HepG2 (cell line): ENCODE data around the gene DSC2. TPM values are rescaled to one million over a fixed set of nuclear protein-coding genes. Genes with fewer than 3 reads are reported as not detected.
A peak's percentile ranks its signal among the peaks of the same experiment; 100 is the strongest.

Experiments used
- ERF ChIP-seq: IDR thresholded peaks from 2 replicates; pipeline ENCODE4 v1.6.1; 2018; ENCODE audit warnings: missing biosample characterization, missing genetic modification reagents
- FOSL1 ChIP-seq: sonication (generic); formaldehyde crosslinking; IDR thresholded peaks from 2 replicates; pipeline ENCODE4 v1.9.0; 2021; ENCODE audit warnings: missing genetic modification reagents, borderline replicate concordance
- GABPB1 ChIP-seq: IDR thresholded peaks from 2 replicates; pipeline ENCODE4 v1.6.1; 2016; ENCODE audit warnings: mild to moderate bottlenecking, missing genetic modification reagents, moderate library complexity, missing compliant biosample characterization
- HDAC1 ChIP-seq: sonication (generic); formaldehyde crosslinking; IDR thresholded peaks from 2 replicates; pipeline ENCODE4 v1.5.1; 2020; ENCODE audit warnings: mild to moderate bottlenecking, missing genetic modification reagents
- IRX3 ChIP-seq: sonication (generic); formaldehyde crosslinking; IDR thresholded peaks from 2 replicates; pipeline ENCODE4 v1.8.1; 2023; ENCODE audit warnings: mild to moderate bottlenecking, low read depth, missing genetic modification reagents, borderline replicate concordance
- KMT2B ChIP-seq: IDR thresholded peaks from 2 replicates; pipeline ENCODE4 v1.6.1; 2016; ENCODE audit warnings: missing genetic modification reagents, missing compliant biosample characterization
- NCOA2 ChIP-seq: sonication (generic); formaldehyde crosslinking; IDR thresholded peaks from 2 replicates; pipeline ENCODE4 v1.8.0; 2022; ENCODE audit warnings: inconsistent platforms
- NFIB ChIP-seq: sonication (generic); formaldehyde crosslinking; IDR thresholded peaks from 2 replicates; pipeline ENCODE4 v1.9.0; 2021; ENCODE audit warnings: missing genetic modification reagents, mild to moderate bottlenecking, borderline replicate concordance
- NFYC ChIP-seq: IDR thresholded peaks from 2 replicates; pipeline ENCODE4 v1.6.1; 2016; ENCODE audit warnings: missing genetic modification reagents, missing compliant biosample characterization
- PCBP1 ChIP-seq: fragments of 200-400 bp; formaldehyde crosslinking; IDR thresholded peaks from 2 replicates; pipeline ENCODE4 v1.6.1; 2017; ENCODE audit warnings: mild to moderate bottlenecking, low read depth, low read length, borderline replicate concordance
- ZFP36 ChIP-seq: fragments of 150-350 bp; IDR thresholded peaks from 2 replicates; pipeline ENCODE4 v1.6.1; 2018; ENCODE audit warnings: borderline replicate concordance, low read length, low read depth; ENCODE audit not compliant: partially characterized antibody
- ZNF292 ChIP-seq: sonication (generic); formaldehyde crosslinking; IDR thresholded peaks from 2 replicates; pipeline ENCODE4 v1.8.1; 2022; ENCODE audit warnings: mild to moderate bottlenecking, low read depth, missing genetic modification reagents, borderline replicate concordance
- ZNF432 ChIP-seq: sonication (generic); formaldehyde crosslinking; IDR thresholded peaks from 2 replicates; pipeline ENCODE4 v1.5.0; 2020; ENCODE audit warnings: missing genetic modification reagents, mild to moderate bottlenecking, borderline replicate concordance
- ZNF451 ChIP-seq: sonication (generic); formaldehyde crosslinking; IDR thresholded peaks from 2 replicates; pipeline ENCODE4 v1.5.0; 2020; ENCODE audit warnings: mild to moderate bottlenecking, missing genetic modification reagents
- ZNF883 ChIP-seq: sonication (generic); formaldehyde crosslinking; IDR thresholded peaks from 2 replicates; pipeline ENCODE4 v1.5.1; 2020; ENCODE audit warnings: mild to moderate bottlenecking, missing genetic modification reagents; ENCODE audit errors: not compliant biosample characterization
- polyA plus RNA-seq, 8 experiments: library from polyadenylated mRNA; depleted of rRNA in 3 of 8; stranded (reverse) in 7 of 8; unstranded in 1 of 8; fragments of >200 nt; fragmentation: Illumina TruSeq in 4 of 8; extraction: Trizol in 4 of 8; gene quantifications; 2 replicates each; pipeline versions ENCODE4 v1.2.1 to v1.2.3, GENCODE V29; 2011 to 2016; ENCODE audit warnings: low read depth in 4 of 8, missing spikeins in 1 of 8, mixed read lengths in 1 of 8; ENCODE audit not compliant: insufficient read depth in 1 of 8
- total RNA-seq, 5 experiments: library from RNA; depleted of rRNA; stranded (reverse); fragments of >200 nt; fragmentation: Illumina TruSeq; extraction: Trizol; gene quantifications; 2 replicates each; pipeline ENCODE4 v1.2.3, GENCODE V29; 2016; ENCODE audit warnings: low read depth in 1 of 5
- TF ChIP-seq, protein P1 (sequence below), 2 experiments: fragments of 450-650 bp in 1 of 2; sonication (generic) in 1 of 2; formaldehyde crosslinking; IDR thresholded peaks; 2 replicates each; pipeline versions ENCODE4 v1.5.0 to v1.8.0; 2020 to 2022; ENCODE audit warnings: mild to moderate bottlenecking in 1 of 2, missing genetic modification reagents in 1 of 2
- TF ChIP-seq, protein P2 (sequence below): sonication (generic); formaldehyde crosslinking; IDR thresholded peaks from 2 replicates; pipeline ENCODE4 v1.8.1; 2023; ENCODE audit warnings: mild to moderate bottlenecking, inconsistent platforms, moderate library complexity, missing genetic modification reagents, borderline replicate concordance

The DSC2 gene
- total and polyA plus RNA-seq, 2 of the 13 experiments (the other 11 are each of a cell fraction or from before 2014, with no cell fraction given), result 7.2 to 24.9 TPM

DNA sequence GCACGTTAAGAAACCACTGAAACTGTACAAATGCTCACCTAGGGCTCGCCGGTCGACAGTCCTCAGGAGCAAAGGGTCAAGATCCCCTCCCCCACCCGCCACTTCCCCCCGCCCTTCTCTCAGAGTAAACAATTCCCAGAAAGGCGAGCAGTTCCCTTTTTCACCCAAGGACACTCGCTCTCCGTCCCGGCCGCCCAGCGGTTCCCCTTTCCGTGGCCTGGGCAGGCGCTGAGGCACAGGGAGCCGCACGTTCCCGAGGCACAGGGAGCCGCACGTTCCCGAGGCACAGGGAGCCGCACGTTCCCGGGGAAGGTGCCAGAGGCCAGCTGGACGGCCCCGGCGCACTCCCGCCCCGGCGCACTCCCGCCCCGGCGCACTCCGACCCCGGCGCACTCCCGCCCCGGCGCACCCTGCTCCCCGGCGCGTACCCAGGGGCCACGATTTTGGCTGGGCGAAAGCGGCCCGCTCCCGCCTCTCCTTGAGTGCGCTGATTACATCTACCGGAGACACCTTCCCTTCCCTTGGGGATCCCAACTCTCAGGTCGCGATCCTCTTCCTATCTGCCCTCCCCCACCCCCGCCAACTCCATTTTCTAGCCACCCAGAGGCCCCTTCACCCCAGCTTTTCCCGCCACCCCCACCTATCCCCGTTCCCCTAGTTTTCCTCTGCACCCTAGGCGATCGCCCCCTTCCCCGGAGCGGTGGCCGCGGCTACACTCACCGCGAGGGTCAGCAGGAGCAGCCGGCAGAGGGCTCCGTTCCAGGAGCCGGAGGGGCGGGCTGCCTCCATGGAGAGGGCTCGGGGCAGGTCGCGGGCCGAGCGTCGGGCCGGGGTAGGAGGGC, 817 bp downstream of the DSC2 start (continued):
- peak; percentile 43 for TF ChIP-seq GABPB1 (CRISPR knock-in tag)
- no peak for TF ChIP-seq ERF (CRISPR knock-in tag)
- no peak for TF ChIP-seq NFIB
- TF ChIP-seq, protein P1, sequence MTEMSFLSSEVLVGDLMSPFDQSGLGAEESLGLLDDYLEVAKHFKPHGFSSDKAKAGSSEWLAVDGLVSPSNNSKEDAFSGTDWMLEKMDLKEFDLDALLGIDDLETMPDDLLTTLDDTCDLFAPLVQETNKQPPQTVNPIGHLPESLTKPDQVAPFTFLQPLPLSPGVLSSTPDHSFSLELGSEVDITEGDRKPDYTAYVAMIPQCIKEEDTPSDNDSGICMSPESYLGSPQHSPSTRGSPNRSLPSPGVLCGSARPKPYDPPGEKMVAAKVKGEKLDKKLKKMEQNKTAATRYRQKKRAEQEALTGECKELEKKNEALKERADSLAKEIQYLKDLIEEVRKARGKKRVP (CRISPR knock-in tag; IDR thresholded peaks at IDR 0.05), result 0 out of 4 replicates have a peak, but pooled peaks of 1 of the 2 experiments have one; percentile 16
- TF ChIP-seq IRX3 (CRISPR knock-in tag), result peak; percentile 17; the same call in 1 of the 2 replicates
- peak; percentile 25 for TF ChIP-seq HDAC1
- TF ChIP-seq NFYC (CRISPR knock-in tag), result no peak
- TF ChIP-seq ZNF451, result no peak
- TF ChIP-seq NCOA2 (CRISPR knock-in tag), result peak; percentile 55; the same call in 1 of the 2 replicates
- TF ChIP-seq KMT2B, result peak; percentile 65; the same call in 1 of the 2 replicates
- TF ChIP-seq, protein P2, sequence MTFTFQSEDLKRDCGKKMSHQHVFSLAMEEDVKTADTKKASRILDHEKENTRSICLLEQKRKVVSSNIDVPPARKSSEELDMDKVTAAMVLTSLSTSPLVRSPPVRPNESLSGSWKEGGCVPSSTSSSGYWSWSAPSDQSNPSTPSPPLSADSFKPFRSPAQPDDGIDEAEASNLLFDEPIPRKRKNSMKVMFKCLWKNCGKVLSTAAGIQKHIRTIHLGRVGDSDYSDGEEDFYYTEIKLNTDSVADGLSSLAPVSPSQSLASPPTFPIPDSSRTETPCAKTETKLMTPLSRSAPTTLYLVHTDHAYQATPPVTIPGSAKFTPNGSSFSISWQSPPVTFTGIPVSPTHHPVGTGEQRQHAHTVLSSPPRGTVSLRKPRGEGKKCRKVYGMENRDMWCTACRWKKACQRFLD, result no peak
- no peak; the same call in 1 of the 2 replicates for TF ChIP-seq ZNF292 (CRISPR knock-in tag)
- TF ChIP-seq FOSL1, result no peak
- TF ChIP-seq ZNF432 (CRISPR knock-in tag), result no peak
- no peak for TF ChIP-seq ZFP36
- TF ChIP-seq PCBP1, result no peak
- no peak for TF ChIP-seq ZNF883 (CRISPR knock-in tag)
